C4-2B (cell line): ENCODE data around the gene AMPH.

ENCODE experiments used
- ZFX ChIP-seq: fragments of 450-650 bp; IDR thresholded peaks from 2 replicates; pipeline ENCODE4 v1.6.1; 2017
- TF ChIP-seq, protein P1 (sequence below): fragments of 450-650 bp; conservative IDR thresholded peaks from 2 replicates; pipeline ENCODE4 v1.5.1; 2017; ENCODE audit warnings: mild to moderate bottlenecking

DNA sequence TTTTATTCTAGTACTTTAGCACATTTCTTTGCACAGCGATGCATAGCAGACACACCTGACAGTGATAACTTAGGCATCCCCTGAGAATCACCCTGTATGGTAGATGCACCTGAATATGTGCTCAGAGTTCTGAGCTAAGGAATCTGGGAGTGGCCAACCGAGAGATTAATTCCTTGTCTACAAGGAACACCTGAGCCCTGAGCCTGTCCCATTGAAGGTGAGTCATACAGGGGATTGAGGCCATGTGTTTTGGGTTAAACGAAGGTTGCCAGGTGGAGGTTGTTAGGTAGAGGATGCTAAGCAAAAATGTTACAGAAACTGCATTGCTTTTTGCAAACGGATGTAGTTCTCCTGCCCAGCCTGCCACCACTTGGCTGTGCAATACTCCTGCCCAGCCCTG is 128.9 kb downstream of the AMPH start:
- TF ChIP-seq, protein P1, sequence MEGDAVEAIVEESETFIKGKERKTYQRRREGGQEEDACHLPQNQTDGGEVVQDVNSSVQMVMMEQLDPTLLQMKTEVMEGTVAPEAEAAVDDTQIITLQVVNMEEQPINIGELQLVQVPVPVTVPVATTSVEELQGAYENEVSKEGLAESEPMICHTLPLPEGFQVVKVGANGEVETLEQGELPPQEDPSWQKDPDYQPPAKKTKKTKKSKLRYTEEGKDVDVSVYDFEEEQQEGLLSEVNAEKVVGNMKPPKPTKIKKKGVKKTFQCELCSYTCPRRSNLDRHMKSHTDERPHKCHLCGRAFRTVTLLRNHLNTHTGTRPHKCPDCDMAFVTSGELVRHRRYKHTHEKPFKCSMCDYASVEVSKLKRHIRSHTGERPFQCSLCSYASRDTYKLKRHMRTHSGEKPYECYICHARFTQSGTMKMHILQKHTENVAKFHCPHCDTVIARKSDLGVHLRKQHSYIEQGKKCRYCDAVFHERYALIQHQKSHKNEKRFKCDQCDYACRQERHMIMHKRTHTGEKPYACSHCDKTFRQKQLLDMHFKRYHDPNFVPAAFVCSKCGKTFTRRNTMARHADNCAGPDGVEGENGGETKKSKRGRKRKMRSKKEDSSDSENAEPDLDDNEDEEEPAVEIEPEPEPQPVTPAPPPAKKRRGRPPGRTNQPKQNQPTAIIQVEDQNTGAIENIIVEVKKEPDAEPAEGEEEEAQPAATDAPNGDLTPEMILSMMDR, result no peak
- TF ChIP-seq ZFX, result no peak
